K562 (cell line): ENCODE results near the gene DLX2. TPM values are rescaled to one million over a fixed set of nuclear protein-coding genes. Genes with fewer than 3 reads are reported as not detected.

ENCODE experiments used
- CCAR2 ChIP-seq: fragments of 200-400 bp; formaldehyde crosslinking; IDR thresholded peaks from 2 replicates; pipeline ENCODE4 v1.6.1; 2017; ENCODE audit warnings: mild to moderate bottlenecking, low read depth, low read length
- ESRRA ChIP-seq: fragments of 450-650 bp; IDR thresholded peaks from 2 replicates; pipeline ENCODE4 v1.6.1; 2014; ENCODE audit warnings: low read depth, mild to moderate bottlenecking, moderate library complexity, borderline replicate concordance
- KAT2B ChIP-seq: IDR thresholded peaks from one replicate; pipeline ENCODE4 v1.6.1; 2012; ENCODE audit warnings: low read depth, mild to moderate bottlenecking, control low read depth, inconsistent platforms, low read length, moderate library complexity
- MAZ ChIP-seq, 2 experiments: fragments of 450-650 bp in 1 of 2; sonication (generic) in 1 of 2; formaldehyde crosslinking; IDR thresholded peaks in 1 of 2; conservative IDR thresholded peaks in 1 of 2; 2 replicates each; pipeline versions ENCODE4 v1.4.0 to v1.5.0; 2020; ENCODE audit warnings: mild to moderate bottlenecking in 1 of 2, missing genetic modification reagents in 1 of 2
- MECOM ChIP-seq: fragments of 250-450 bp; sonication (Bioruptor Pico); IDR thresholded peaks from 2 replicates; pipeline ENCODE4 v1.8.0; 2022; ENCODE audit warnings: inconsistent platforms
- POLR2H ChIP-seq: IDR thresholded peaks from 2 replicates; pipeline ENCODE4 v1.6.1; 2016; ENCODE audit warnings: missing genetic modification characterization, low read depth, mild to moderate bottlenecking, control low read depth, missing compliant biosample characterization, moderate library complexity
- PRPF4 ChIP-seq: fragments of 200-400 bp; formaldehyde crosslinking; IDR thresholded peaks from one replicate; pipeline ENCODE4 v1.6.1; 2017; ENCODE audit warnings: low read length, low read depth, mild to moderate bottlenecking; ENCODE audit not compliant: insufficient read depth, poor library complexity, severe bottlenecking
- SIRT6 ChIP-seq: IDR thresholded peaks from one replicate; pipeline ENCODE4 v1.6.1; 2012; ENCODE audit warnings: low read depth, mild to moderate bottlenecking, control low read depth, inconsistent platforms, low read length, moderate library complexity
- SMC3 ChIP-seq: conservative IDR thresholded peaks from 2 replicates; pipeline ENCODE4 v1.6.1; 2011; ENCODE audit warnings: low read depth, low read length, improper control_type of control experiment; ENCODE audit not compliant: insufficient read depth
- TEAD2 ChIP-seq: fragments of 450-650 bp; IDR thresholded peaks from 2 replicates; pipeline ENCODE4 v1.6.1; 2016; ENCODE audit warnings: missing genetic modification characterization, control low read depth, missing compliant biosample characterization
- XRCC3 ChIP-seq: fragments of 450-650 bp; IDR thresholded peaks from 2 replicates; pipeline ENCODE4 v1.6.1; 2017; ENCODE audit warnings: mild to moderate bottlenecking, moderate library complexity
- polyA plus RNA-seq, 8 experiments: library from polyadenylated mRNA; depleted of rRNA in 4 of 8; stranded (reverse) in 5 of 8; unstranded in 3 of 8; fragments of >200 nt; fragmentation: Nextera tagmentation in 2 of 8; fragmentation: Illumina TruSeq in 1 of 8; extraction: Ambion mirVana in 2 of 8; extraction: Trizol in 1 of 8; gene quantifications; 2 replicates each; pipeline versions ENCODE4 v1.2.1 to v1.2.3, GENCODE V29; 2011 to 2014; ENCODE audit warnings: inconsistent platforms in 1 of 8, missing spikeins in 1 of 8
- total RNA-seq, 7 experiments: library from RNA; depleted of rRNA in 6 of 7; stranded (reverse); fragments of >200 nt in 6 of 7; fragmentation: Illumina TruSeq in 2 of 7; extraction: Trizol in 2 of 7; gene quantifications; 2 replicates each; pipeline versions ENCODE4 v1.2.1 to v1.2.3, GENCODE V29; 2011 to 2021; ENCODE audit warnings: low replicate concordance in 1 of 7
- TF ChIP-seq, protein P1 (sequence below), 2 experiments: fragments of 450-650 bp; formaldehyde crosslinking in 1 of 2; IDR thresholded peaks; 2 replicates each; pipeline versions ENCODE4 v1.4.0 to v1.6.1; 2014 to 2020; ENCODE audit warnings: mild to moderate bottlenecking in 2 of 2, borderline replicate concordance in 1 of 2, low read depth in 1 of 2
- TF ChIP-seq, protein P2 (sequence below): fragments of 250-450 bp; sonication (Bioruptor Pico); IDR thresholded peaks from 2 replicates; pipeline ENCODE4 v1.8.0; 2021; ENCODE audit warnings: moderate library complexity, mild to moderate bottlenecking, inconsistent platforms
- TF ChIP-seq, protein P3 (sequence below): fragments of 200-800 bp; sonication (Bioruptor generic); IDR thresholded peaks from 2 replicates; pipeline ENCODE4 v1.6.1; 2017; ENCODE audit warnings: missing genetic modification characterization, missing compliant biosample characterization

DLX2 gene
- total and polyA plus RNA-seq, 9 of the 15 experiments (the other 6 are each of a cell fraction or from before 2014, with no cell fraction given): 0.14 to 4.3 (median 0.86) TPM

DNA sequence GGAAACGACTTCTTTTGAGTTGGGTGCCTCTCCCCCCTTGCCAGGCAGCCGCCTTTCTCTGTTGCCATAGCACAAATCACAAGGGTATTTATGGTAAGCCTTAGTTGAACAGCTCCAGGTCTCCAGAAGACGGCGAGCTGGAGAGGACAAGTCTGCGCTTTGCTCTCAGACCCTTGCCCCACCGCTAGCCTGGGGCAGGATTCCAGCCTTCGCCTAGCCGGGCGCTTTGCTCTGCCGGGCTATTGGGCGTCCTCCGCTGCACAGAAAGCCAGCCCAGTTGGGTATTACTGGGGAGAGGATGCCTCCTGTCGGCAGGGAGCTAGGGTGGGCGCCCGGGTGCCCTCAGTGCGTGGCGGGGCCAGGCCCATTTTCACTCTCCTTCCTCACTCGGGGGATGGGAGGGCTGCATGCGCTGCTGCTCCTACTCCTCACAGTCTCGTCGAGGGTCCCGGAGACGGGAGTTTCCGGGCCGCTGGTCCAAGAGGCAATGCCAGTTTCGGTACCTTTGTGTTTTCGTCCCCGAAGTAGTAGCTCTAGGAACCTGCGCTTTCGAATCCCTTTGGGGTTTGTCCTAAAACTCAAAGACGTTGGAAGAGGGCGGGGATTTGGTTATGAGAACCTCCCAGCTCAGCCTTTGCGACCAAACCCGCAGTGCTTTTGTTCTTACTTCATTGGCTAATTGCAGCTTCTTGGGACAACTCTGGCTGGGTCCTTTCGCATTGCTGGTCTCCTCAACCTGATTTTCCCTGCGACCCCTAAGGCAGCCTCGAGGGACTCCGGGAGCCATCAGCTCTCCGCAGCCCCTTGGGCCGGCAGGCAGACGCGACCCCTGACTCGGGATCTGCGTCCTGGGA lies 3.6 kb upstream of the DLX2 start (continued):
- TF ChIP-seq, protein P1, sequence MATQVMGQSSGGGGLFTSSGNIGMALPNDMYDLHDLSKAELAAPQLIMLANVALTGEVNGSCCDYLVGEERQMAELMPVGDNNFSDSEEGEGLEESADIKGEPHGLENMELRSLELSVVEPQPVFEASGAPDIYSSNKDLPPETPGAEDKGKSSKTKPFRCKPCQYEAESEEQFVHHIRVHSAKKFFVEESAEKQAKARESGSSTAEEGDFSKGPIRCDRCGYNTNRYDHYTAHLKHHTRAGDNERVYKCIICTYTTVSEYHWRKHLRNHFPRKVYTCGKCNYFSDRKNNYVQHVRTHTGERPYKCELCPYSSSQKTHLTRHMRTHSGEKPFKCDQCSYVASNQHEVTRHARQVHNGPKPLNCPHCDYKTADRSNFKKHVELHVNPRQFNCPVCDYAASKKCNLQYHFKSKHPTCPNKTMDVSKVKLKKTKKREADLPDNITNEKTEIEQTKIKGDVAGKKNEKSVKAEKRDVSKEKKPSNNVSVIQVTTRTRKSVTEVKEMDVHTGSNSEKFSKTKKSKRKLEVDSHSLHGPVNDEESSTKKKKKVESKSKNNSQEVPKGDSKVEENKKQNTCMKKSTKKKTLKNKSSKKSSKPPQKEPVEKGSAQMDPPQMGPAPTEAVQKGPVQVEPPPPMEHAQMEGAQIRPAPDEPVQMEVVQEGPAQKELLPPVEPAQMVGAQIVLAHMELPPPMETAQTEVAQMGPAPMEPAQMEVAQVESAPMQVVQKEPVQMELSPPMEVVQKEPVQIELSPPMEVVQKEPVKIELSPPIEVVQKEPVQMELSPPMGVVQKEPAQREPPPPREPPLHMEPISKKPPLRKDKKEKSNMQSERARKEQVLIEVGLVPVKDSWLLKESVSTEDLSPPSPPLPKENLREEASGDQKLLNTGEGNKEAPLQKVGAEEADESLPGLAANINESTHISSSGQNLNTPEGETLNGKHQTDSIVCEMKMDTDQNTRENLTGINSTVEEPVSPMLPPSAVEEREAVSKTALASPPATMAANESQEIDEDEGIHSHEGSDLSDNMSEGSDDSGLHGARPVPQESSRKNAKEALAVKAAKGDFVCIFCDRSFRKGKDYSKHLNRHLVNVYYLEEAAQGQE (IDR thresholded peaks at IDR 0.05; ENCODE audit: borderline replicate concordance): peak; percentile 42; the same call in 1 of the 2 replicates
- TF ChIP-seq, protein P1 (CRISPR knock-in tag; IDR thresholded peaks at IDR 0.05; ENCODE audit: low read depth): no peak
- TF ChIP-seq, protein P2, sequence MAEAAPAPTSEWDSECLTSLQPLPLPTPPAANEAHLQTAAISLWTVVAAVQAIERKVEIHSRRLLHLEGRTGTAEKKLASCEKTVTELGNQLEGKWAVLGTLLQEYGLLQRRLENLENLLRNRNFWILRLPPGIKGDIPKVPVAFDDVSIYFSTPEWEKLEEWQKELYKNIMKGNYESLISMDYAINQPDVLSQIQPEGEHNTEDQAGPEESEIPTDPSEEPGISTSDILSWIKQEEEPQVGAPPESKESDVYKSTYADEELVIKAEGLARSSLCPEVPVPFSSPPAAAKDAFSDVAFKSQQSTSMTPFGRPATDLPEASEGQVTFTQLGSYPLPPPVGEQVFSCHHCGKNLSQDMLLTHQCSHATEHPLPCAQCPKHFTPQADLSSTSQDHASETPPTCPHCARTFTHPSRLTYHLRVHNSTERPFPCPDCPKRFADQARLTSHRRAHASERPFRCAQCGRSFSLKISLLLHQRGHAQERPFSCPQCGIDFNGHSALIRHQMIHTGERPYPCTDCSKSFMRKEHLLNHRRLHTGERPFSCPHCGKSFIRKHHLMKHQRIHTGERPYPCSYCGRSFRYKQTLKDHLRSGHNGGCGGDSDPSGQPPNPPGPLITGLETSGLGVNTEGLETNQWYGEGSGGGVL (CRISPR knock-in tag): no peak
- no peak for TF ChIP-seq SIRT6
- no peak for TF ChIP-seq POLR2H (tag)
- TF ChIP-seq CCAR2: no peak
- no peak for TF ChIP-seq ESRRA
- TF ChIP-seq KAT2B: no peak
- TF ChIP-seq XRCC3: no peak
- TF ChIP-seq PRPF4: no peak
- TF ChIP-seq, protein P3, sequence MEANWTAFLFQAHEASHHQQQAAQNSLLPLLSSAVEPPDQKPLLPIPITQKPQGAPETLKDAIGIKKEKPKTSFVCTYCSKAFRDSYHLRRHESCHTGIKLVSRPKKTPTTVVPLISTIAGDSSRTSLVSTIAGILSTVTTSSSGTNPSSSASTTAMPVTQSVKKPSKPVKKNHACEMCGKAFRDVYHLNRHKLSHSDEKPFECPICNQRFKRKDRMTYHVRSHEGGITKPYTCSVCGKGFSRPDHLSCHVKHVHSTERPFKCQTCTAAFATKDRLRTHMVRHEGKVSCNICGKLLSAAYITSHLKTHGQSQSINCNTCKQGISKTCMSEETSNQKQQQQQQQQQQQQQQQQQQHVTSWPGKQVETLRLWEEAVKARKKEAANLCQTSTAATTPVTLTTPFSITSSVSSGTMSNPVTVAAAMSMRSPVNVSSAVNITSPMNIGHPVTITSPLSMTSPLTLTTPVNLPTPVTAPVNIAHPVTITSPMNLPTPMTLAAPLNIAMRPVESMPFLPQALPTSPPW (CRISPR knock-in tag): no peak
- TF ChIP-seq MECOM (CRISPR knock-in tag): no peak
- TF ChIP-seq MAZ (CRISPR knock-in tag; conservative IDR thresholded peaks at IDR 0.05 in 1 of 2, IDR thresholded peaks at IDR 0.05 in 1 of 2): peak in 1 of 2 experiments; percentile 64; a peak in 1 of 4 replicates
- no peak for TF ChIP-seq TEAD2 (tag)
- TF ChIP-seq SMC3: peak; percentile 34; the same call in 1 of the 2 replicates
